CD14-positive monocyte (primary cell): Measurements from ENCODE around the gene ZSCAN25. TPM values are rescaled to one million over a fixed set of nuclear protein-coding genes. Genes with fewer than 3 reads are reported as not detected.
A peak's percentile ranks its signal among the peaks of the same experiment; 100 is the strongest.

ENCODE experiments used
- DNase-seq, 3 donors: peaks; one replicate each; pipeline ENCODE4 v3.0.0-alpha.2; 2011 to 2022
- H2AFZ ChIP-seq: 2 replicates; pipeline ENCODE4 v1.6.0; 2012; ENCODE audit warnings: mild to moderate bottlenecking, low read depth, low read length, inconsistent platforms; ENCODE audit not compliant: insufficient read depth, poor library complexity, severe bottlenecking
- H3K27ac ChIP-seq, 2 donors: 1 replicate in 1 of 2; 2 replicates in 1 of 2; pipeline ENCODE4 v1.5.1; 2012 to 2013; ENCODE audit warnings: low read length in 2 of 2, control low read depth in 1 of 2, inconsistent platforms in 1 of 2, low read depth in 1 of 2, mild to moderate bottlenecking in 1 of 2
- H3K27me3 ChIP-seq, 2 donors: one replicate each; pipeline versions ENCODE4 v1.6.0 to v1.6.1; 2011 to 2013; ENCODE audit warnings: low read length in 2 of 2; ENCODE audit not compliant: control insufficient read depth in 2 of 2, insufficient read depth in 2 of 2
- H3K36me3 ChIP-seq, 2 donors: replicated peaks in 1 of 2; 1 replicate in 1 of 2; 2 replicates in 1 of 2; pipeline versions ENCODE4 v1.5.1 to v1.6.1; 2012 to 2013; ENCODE audit warnings: low read length in 2 of 2, control low read depth in 1 of 2, inconsistent platforms in 1 of 2, mild to moderate bottlenecking in 1 of 2; ENCODE audit not compliant: insufficient read depth in 2 of 2, control insufficient read depth in 1 of 2
- H3K4me1 ChIP-seq, 2 donors: 1 replicate in 1 of 2; 2 replicates in 1 of 2; pipeline versions ENCODE4 v1.5.1 to v1.6.1; 2012 to 2013; ENCODE audit warnings: low read length in 2 of 2, control low read depth in 1 of 2, inconsistent platforms in 1 of 2, mild to moderate bottlenecking in 1 of 2, moderate library complexity in 1 of 2; ENCODE audit not compliant: insufficient read depth in 2 of 2, control insufficient read depth in 1 of 2
- H3K4me2 ChIP-seq: replicated peaks from 2 replicates; pipeline ENCODE3; 2012; ENCODE audit warnings: low read length, moderate library complexity, mild to moderate bottlenecking; ENCODE audit not compliant: poor library complexity, severe bottlenecking; ENCODE audit errors: extremely low read depth
- H3K4me3 ChIP-seq, 3 experiments: fragments of 200-600 bp in 1 of 3; sonication (generic) in 1 of 3; replicated peaks in 1 of 3; 1 replicate in 2 of 3; 2 replicates in 1 of 3; pipeline ENCODE4 v1.5.1; 2011 to 2013; ENCODE audit warnings: low read length in 3 of 3, mild to moderate bottlenecking in 3 of 3, control low read depth in 2 of 3, low read depth in 2 of 3, inconsistent platforms in 1 of 3, moderate library complexity in 1 of 3
- H3K79me2 ChIP-seq: 2 replicates; pipeline ENCODE4 v1.6.0; 2012; ENCODE audit warnings: mild to moderate bottlenecking, control low read depth, inconsistent platforms, low read length, moderate library complexity; ENCODE audit not compliant: insufficient read depth
- H3K9ac ChIP-seq: 2 replicates; pipeline ENCODE4 v1.6.0; 2017; ENCODE audit warnings: low read length, mild to moderate bottlenecking; ENCODE audit not compliant: insufficient read depth, poor library complexity, severe bottlenecking
- H3K9me3 ChIP-seq, 2 donors: replicated peaks in 1 of 2; 1 replicate in 1 of 2; 2 replicates in 1 of 2; pipeline versions ENCODE4 v1.5.1 to v1.6.1; 2012 to 2013; ENCODE audit warnings: low read length in 2 of 2, control low read depth in 1 of 2; ENCODE audit not compliant: control insufficient read depth in 1 of 2, insufficient read depth in 1 of 2
- H4K20me1 ChIP-seq: 2 replicates; pipeline ENCODE4 v1.6.0; 2012; ENCODE audit warnings: mild to moderate bottlenecking, low read length, control low read depth, moderate library complexity; ENCODE audit not compliant: insufficient read depth
- H3K27ac Mint-ChIP-seq, 7 donors: one replicate each; pipeline ENCODE4 v1.8.0; 2020; ENCODE audit warnings: mild to moderate bottlenecking in 7 of 7, mixed read lengths in 7 of 7, moderate library complexity in 6 of 7, inconsistent platforms in 2 of 7
- H3K27me3 Mint-ChIP-seq, 3 donors: one replicate each; pipeline ENCODE4 v1.8.0; 2021 to 2022; ENCODE audit warnings: low read depth in 3 of 3, mild to moderate bottlenecking in 3 of 3, mixed read lengths in 3 of 3, moderate library complexity in 3 of 3, inconsistent platforms in 1 of 3
- H3K36me3 Mint-ChIP-seq, 2 donors: one replicate each; pipeline ENCODE4 v1.8.0; 2020; ENCODE audit warnings: mixed read lengths in 2 of 2, inconsistent platforms in 1 of 2, mild to moderate bottlenecking in 1 of 2
- H3K4me1 Mint-ChIP-seq: one replicate; pipeline ENCODE4 v1.8.0; 2020; ENCODE audit warnings: mild to moderate bottlenecking, mixed read lengths
- H3K4me3 Mint-ChIP-seq, 2 donors: one replicate each; pipeline ENCODE4 v1.8.0; 2020; ENCODE audit warnings: mild to moderate bottlenecking in 2 of 2, mixed read lengths in 2 of 2, moderate library complexity in 1 of 2
- H3K9me3 Mint-ChIP-seq, 7 donors: one replicate each; pipeline ENCODE4 v1.8.0; 2020 to 2022; ENCODE audit warnings: mixed read lengths in 7 of 7, mild to moderate bottlenecking in 6 of 7, moderate library complexity in 6 of 7, inconsistent platforms in 2 of 7
- CTCF ChIP-seq: fragments of 200-600 bp; IDR thresholded peaks from one replicate; pipeline ENCODE4 v1.8.0; 2022; ENCODE audit warnings: antibody characterized with exemption, mild to moderate bottlenecking
- WGBS: methylation state at CpG from one replicate; pipeline ENCODE4 v1.1.5; 2013; ENCODE audit warnings: missing lambda C conversion rate; ENCODE audit not compliant: insufficient coverage; 5-methylcytosine and 5-hydroxymethylcytosine counted together
- intact Hi-C, 2 donors: fragments of 100-400 bp; cut with micrococcal nuclease; formaldehyde crosslinking; loops; one replicate each; pipeline versions ENCODE4 v1.15.0 to v1.15.1; 2023
- polyA plus RNA-seq, 3 donors: library from polyadenylated mRNA; depleted of rRNA in 1 of 3; unstranded in 2 of 3; stranded (reverse) in 1 of 3; fragments of 300-500 nt in 2 of 3; fragments of >200 nt in 1 of 3; fragmentation: Illumina TruSeq in 2 of 3; gene quantifications; 1 replicate in 2 of 3; 2 replicates in 1 of 3; pipeline ENCODE4 v1.2.3, GENCODE V29; 2012 to 2021

ZSCAN25 gene
- polyA plus RNA-seq, 3 donors, result 4.3 to 7.3 (median 6.1) TPM

- no peak for TF ChIP-seq CTCF
- Mint-ChIP-seq H3K4me1 (peaks cover 31% of the 10 kb centered on the region), H3K4me3 (no peak overlapping the region), H3K27me3 (peaks cover 0 to 7% (median 0%) of the 10 kb centered on the region in 3 donors), H3K36me3 (peaks cover 80 to 82% of the 10 kb centered on the region in 2 donors), H3K9me3 (no peaks in the 10 kb centered on the region), H3K27ac (no peak overlapping the region)
- H3K9ac ChIP-seq, result no peak overlapping the region
- H4K20me1 ChIP-seq, result peaks cover 16% of the 10 kb centered on the region
- H3K27ac ChIP-seq, result no peak overlapping the region
- peaks cover 78 to 93% of the 10 kb centered on the region in 2 donors for H3K36me3 ChIP-seq
- H3K27me3 ChIP-seq, result no peaks in the 10 kb centered on the region
- H3K4me2 ChIP-seq, result no peak overlapping the region
- no peak for DNase-seq
- no peaks in the 10 kb centered on the region for H3K9me3 ChIP-seq
- H2AFZ ChIP-seq, result no peak overlapping the region
- H3K4me1 ChIP-seq, result peaks cover 19 to 23% of the 10 kb centered on the region in 2 donors
- H3K4me3 ChIP-seq, result no peak overlapping the region
- WGBS, result no CpG with 5 or more reads among the region's 11 CpGs
- H3K79me2 ChIP-seq, result no peaks in the 10 kb centered on the region
- intact Hi-C loops, result no loop called here
These were observed 10.8 kb downstream of the ZSCAN25 start for GRCh38 chr7:99627513-99627912.

GRCh38 chr7:99628471-99629465 is 12.0 kb downstream of the ZSCAN25 start:
- Histone ChIP-seq H3K4me1 (peaks cover 25 to 33% of the 10 kb centered on the region in 2 donors), H3K36me3 (peaks cover 69 to 92% of the 10 kb centered on the region in 2 donors), H3K4me2 (no peak overlapping the region), H2AFZ (no peak overlapping the region), H3K27ac (no peak overlapping the region), H3K79me2 (peaks cover 2% of the 10 kb centered on the region), H3K9ac (no peak overlapping the region), H3K9me3 (no peaks in the 10 kb centered on the region), H3K27me3 (no peaks in the 10 kb centered on the region), H4K20me1 (peaks cover 16% of the 10 kb centered on the region), H3K4me3 (no peak overlapping the region)
- H3K27me3 Mint-ChIP-seq, result peaks cover 0 to 4% (median 0%) of the 10 kb centered on the region in 3 donors
- intact Hi-C loops, result no loop called here
- H3K4me1 Mint-ChIP-seq, result peaks cover 40% of the 10 kb centered on the region
- peak overlapping the region in 6 of 7 donors; percentile 3 to 65 (median 30) for H3K27ac Mint-ChIP-seq
- peaks cover 68 to 72% of the 10 kb centered on the region in 2 donors for H3K36me3 Mint-ChIP-seq
- WGBS, result 82% methylated on average over 5 of the region's 14 CpGs
- no peaks in the 10 kb centered on the region for H3K9me3 Mint-ChIP-seq
- no peak for DNase-seq
- H3K4me3 Mint-ChIP-seq, result no peak overlapping the region
- no peak for TF ChIP-seq CTCF
